Measurements from ENCODE around the gene NBL1.

Gene NBL1

DNA sequence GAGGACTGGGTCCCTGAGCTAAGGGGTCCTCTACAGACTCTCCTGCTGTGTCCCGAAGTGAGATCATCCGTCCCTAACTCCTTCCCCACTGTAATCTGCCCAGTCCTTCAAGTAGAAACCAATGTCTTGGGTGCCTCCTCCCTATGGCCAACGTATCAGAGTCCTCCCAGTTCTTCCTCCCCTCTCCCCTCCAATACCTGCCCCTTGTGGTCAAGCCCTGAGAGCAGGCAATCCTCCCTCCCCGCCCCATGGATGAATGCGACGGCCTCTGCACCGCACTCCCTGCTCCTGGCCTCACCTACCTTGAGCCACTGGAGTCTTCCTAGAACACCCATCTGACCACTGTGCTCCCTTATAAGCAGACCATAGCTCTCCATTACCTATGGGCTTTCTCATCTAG lies 51.7 kb downstream of the NBL1 start:
- H3K4me3 ChIP-seq (ENCODE audit: low read depth, low read length), result no peak overlapping the region

DNA sequence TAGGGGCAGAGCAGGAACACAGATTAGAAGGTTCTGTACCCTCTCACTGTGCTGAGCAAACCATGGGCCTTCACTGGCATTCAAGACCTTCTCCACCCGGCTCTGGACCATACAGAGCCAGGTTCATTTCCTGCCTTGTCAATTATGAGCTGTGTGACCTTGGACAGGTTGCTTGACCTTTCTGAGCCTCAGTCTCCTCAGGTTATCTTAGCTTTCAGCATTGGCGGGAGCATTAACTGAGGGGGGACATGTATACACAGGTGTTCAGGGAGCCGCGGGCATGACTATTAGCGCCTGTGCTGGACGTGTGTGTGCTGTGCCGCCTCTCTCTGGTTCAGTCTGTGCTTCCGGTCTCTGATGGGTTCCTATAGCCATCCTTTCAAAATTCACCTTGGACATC lies 52.7 kb downstream of the NBL1 start:
- no peak overlapping the region for H3K4me3 ChIP-seq (ENCODE audit: low read depth, low read length)

DNA sequence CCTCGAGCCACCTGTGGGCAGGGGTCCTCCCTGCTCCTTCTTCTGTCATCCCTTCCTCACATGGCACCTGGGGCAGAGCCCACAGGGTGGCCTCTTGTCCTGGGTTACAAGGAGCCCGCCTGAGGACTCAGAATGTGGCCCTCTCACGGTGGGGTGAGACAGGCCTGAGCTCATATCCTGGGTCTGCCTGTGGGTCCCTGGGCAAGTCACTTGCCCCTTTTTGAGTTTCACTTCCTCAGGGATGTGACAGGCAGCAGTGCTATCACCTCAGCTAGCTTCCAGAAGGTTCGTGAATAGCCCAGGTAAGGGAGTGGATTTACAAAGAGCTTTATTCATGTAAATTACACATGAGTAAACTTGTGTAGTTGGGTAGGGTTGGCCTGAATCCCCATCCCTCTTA lies 54.1 kb downstream of the NBL1 start:
- H3K4me3 ChIP-seq (ENCODE audit: low read depth, low read length), result no peak overlapping the region

GRCh38 chr1:19700079-19700777 lies 56.1 kb downstream of the NBL1 start:
- H3K4me3 ChIP-seq (ENCODE audit: low read depth, low read length), result no peak overlapping the region

GRCh38 chr1:19703280-19703679 lies 59.2 kb downstream of the NBL1 start:
- no peak overlapping the region for H3K4me3 ChIP-seq (ENCODE audit: low read depth, low read length)

GRCh38 chr1:19704247-19705113 lies 60.4 kb downstream of the NBL1 start:
- no peak overlapping the region for H3K4me3 ChIP-seq (ENCODE audit: low read depth, low read length)

GRCh38 chr1:19705464-19705863 lies 61.4 kb downstream of the NBL1 start:
- no peak overlapping the region for H3K4me3 ChIP-seq (ENCODE audit: low read depth, low read length)

DNA sequence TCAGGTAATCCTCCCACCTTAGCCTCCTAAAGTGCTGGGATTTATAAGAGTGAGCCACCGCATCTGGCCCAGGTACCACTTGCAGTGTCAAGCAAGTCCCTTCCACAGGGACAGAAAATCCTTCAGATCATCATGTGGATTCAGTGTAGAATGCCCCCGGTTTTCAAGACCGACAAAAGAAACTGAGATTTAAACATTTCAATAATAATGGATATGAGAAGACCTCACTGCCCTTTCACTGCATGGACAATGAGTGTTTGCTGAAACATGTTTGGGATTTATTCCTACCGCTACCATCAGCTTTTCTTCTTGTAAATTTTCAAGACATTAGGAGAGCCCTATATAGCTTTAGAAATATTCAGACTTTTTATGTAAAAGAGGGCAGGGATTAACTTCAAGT lies 62.0 kb downstream of the NBL1 start:
- H3K4me3 ChIP-seq (ENCODE audit: low read depth, low read length), result no peak overlapping the region

Data from iPS-11a (cell line).